22Rv1 (cell line): Measurements from ENCODE around the gene LTB4R.

Experiments
- CTCF ChIP-seq: fragments of 450-650 bp; IDR thresholded peaks from 2 replicates; pipeline ENCODE4 v1.5.1; 2017; ENCODE audit warnings: mild to moderate bottlenecking
- ZFX ChIP-seq: fragments of 450-650 bp; IDR thresholded peaks from 2 replicates; pipeline ENCODE4 v1.6.1; 2017; ENCODE audit warnings: antibody characterized with exemption, borderline replicate concordance

- TF ChIP-seq CTCF, result no peak
- no peak for TF ChIP-seq ZFX
Observed at GRCh38 chr14:24317141-24317928, 6.0 kb downstream of the LTB4R start.
